Transverse colon (tissue), 4 donors: ENCODE measurements around the gene MRGPRE.

ENCODE experiments used
- CTCF ChIP-seq, 5 experiments: fragments of 200-600 bp in 3 of 5; fragments of 450-650 bp in 2 of 5; sonication (generic) in 3 of 5; IDR thresholded peaks; 1 replicate in 2 of 5; 2 replicates in 3 of 5; pipeline ENCODE4 v1.5.1; 2016 to 2017; ENCODE audit warnings: antibody characterized with exemption in 5 of 5, inconsistent platforms in 3 of 5, mild to moderate bottlenecking in 2 of 5, moderate library complexity in 1 of 5
- EP300 ChIP-seq: sonication (generic); formaldehyde crosslinking; IDR thresholded peaks from one replicate; pipeline ENCODE4 v1.6.1; 2017; ENCODE audit warnings: antibody characterized with exemption, low read depth
- POLR2AphosphoS5 ChIP-seq, 3 donors: sonication (generic); formaldehyde crosslinking; IDR thresholded peaks; one replicate each; pipeline ENCODE4 v1.6.1; 2016; ENCODE audit warnings: antibody characterized with exemption in 3 of 3

- no peak for TF ChIP-seq CTCF (IDR thresholded peaks at IDR 0.05)
- no peak for TF ChIP-seq EP300
- no peak for TF ChIP-seq POLR2AphosphoS5 (IDR thresholded peaks at IDR 0.05)
Measured at GRCh38 chr11:3181725-3182461, 50.3 kb downstream of the MRGPRE start.
